ENCODE data around the gene RGPD4. TPM values are rescaled to one million over a fixed set of nuclear protein-coding genes. Genes with fewer than 3 reads are reported as not detected.

Gene RGPD4
- total and polyA plus RNA-seq, 2 donors (not counting 1 experiment from before 2014, with no cell fraction given), result not detected

DNA sequence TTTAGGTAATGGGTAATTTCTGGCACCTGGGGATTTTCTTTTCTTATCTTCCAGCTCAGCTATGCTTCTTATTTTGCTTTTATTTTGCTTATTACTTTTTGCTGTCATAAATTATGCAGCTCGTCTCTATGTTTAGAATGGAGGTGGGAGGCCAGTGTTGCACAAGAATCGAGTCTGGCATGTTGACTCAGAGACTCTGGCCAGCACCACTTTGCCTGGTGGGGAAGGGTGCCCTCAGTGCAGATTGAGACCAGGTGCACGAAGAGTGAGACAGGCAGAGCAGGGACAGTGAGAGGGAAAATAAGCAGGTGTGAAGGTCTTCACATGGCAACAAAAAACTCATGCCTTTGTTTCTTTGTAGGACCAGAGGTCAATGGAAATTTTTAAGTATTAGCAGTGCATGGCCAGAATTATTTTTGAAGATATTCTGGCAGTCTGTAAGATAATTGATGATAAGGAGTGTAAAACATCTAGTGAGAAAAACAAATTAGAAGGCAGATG lies 100.4 kb downstream of the RGPD4 start:
- H3K4me3 Mint-ChIP-seq, result no peak overlapping the region
- H3K9me3 ChIP-seq (ENCODE audit: control extremely low read depth in 1 of 3, control insufficient read depth in 2 of 3, insufficient read depth in 1 of 3, low read length in 2 of 3), result no peaks in the 10 kb centered on the region
- H3K27ac Mint-ChIP-seq, result no peak overlapping the region
- no peaks in the 10 kb centered on the region for H3K4me1 ChIP-seq (ENCODE audit: control insufficient read depth in 2 of 2, insufficient read depth in 2 of 2, low read length in 2 of 2)
- H3K9me3 Mint-ChIP-seq (ENCODE audit: insufficient read depth), result no peaks in the 10 kb centered on the region
- no peaks in the 10 kb centered on the region for H3K79me2 ChIP-seq (ENCODE audit: control insufficient read depth, insufficient read depth, low read length)
- no peaks in the 10 kb centered on the region for H3K36me3 ChIP-seq (replicated peaks in 1 of 2; ENCODE audit: control extremely low read depth in 1 of 2, control insufficient read depth in 1 of 2, extremely low read depth in 1 of 2, insufficient read depth in 2 of 2, low read length in 1 of 2)
- no peak overlapping the region for H3K9ac ChIP-seq (ENCODE audit: low read length)
- H3K4me2 ChIP-seq (replicated peaks; ENCODE audit: low read depth, low read length, poor library complexity, severe bottlenecking), result no peak overlapping the region
- TF ChIP-seq EZH2 (IDR thresholded peaks at IDR 0.05; ENCODE audit: borderline replicate concordance, insufficient read depth, low read depth, low read length, poor library complexity, severe bottlenecking) (no peak), CTCF (IDR thresholded peaks at IDR 0.05) (no peak)
- POLR2A ChIA-PET, result no interaction called here
- no peaks in the 10 kb centered on the region for H3K4me1 Mint-ChIP-seq
- no peaks in the 10 kb centered on the region for H3K27me3 Mint-ChIP-seq
- no peak overlapping the region for H3K4me3 ChIP-seq (ENCODE audit: control extremely low read depth in 1 of 5, extremely low read depth in 1 of 5, insufficient read depth in 1 of 5, low read depth in 2 of 5, low read length in 4 of 5)
- no peaks in the 10 kb centered on the region for H3K27me3 ChIP-seq (replicated peaks in 1 of 4; ENCODE audit: control extremely low read depth in 1 of 4, control insufficient read depth in 3 of 4, insufficient read depth in 4 of 4, low read length in 3 of 4)
- intact Hi-C loops (cut with micrococcal nuclease), result no loop called here
- ATAC-seq (ENCODE audit: low read depth), result no peak
- 74% methylated on average over 3 of the region's 3 CpGs for WGBS (ENCODE audit: insufficient coverage)
- H3K27ac ChIP-seq (ENCODE audit: low read length in 2 of 2), result no peak overlapping the region
- no peak for DNase-seq
- CTCF ChIA-PET, result no interaction called here
- H2AFZ ChIP-seq (ENCODE audit: insufficient read depth, low read depth, low read length, poor library complexity, severe bottlenecking), result no peak overlapping the region
- no peaks in the 10 kb centered on the region for H4K20me1 ChIP-seq (ENCODE audit: control insufficient read depth, insufficient read depth, low read length, poor library complexity, severe bottlenecking)

DNA sequence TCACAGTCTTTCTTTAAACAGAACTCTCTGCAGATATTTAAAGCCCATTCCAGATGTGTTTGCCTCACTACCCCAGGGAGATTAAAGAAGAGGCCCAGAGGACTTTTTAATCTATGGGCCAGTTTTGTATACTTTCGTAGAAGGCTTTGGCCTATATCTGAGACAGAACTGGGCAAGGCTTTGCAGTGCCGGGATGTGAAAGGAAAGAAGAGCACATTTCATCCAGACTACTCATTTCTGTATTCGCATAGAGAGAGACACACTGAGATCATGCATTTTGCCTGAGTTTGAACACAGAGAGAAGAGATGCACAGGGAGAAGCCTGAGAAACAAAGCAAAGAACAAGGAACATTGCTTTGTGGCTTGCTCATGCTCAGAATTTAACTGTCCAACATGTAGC lies 104.7 kb downstream of the RGPD4 start:
- CTCF ChIA-PET, result no interaction called here
- no peak for ATAC-seq (ENCODE audit: low read depth)

More for the DNA sequence above, 104.7 kb downstream of the RGPD4 start:
- no peak overlapping the region for H3K4me3 ChIP-seq (ENCODE audit: control extremely low read depth in 1 of 5, extremely low read depth in 1 of 5, insufficient read depth in 1 of 5, low read depth in 2 of 5, low read length in 4 of 5)
- no peaks in the 10 kb centered on the region for H3K79me2 ChIP-seq (ENCODE audit: control insufficient read depth, insufficient read depth, low read length)
- no peaks in the 10 kb centered on the region for H3K36me3 ChIP-seq (replicated peaks in 1 of 2; ENCODE audit: control extremely low read depth in 1 of 2, control insufficient read depth in 1 of 2, extremely low read depth in 1 of 2, insufficient read depth in 2 of 2, low read length in 1 of 2)
- no peaks in the 10 kb centered on the region for H3K9me3 ChIP-seq (ENCODE audit: control extremely low read depth in 1 of 3, control insufficient read depth in 2 of 3, insufficient read depth in 1 of 3, low read length in 2 of 3)
- H3K4me1 ChIP-seq (ENCODE audit: control insufficient read depth in 2 of 2, insufficient read depth in 2 of 2, low read length in 2 of 2), result no peaks in the 10 kb centered on the region
- no peak overlapping the region for H2AFZ ChIP-seq (ENCODE audit: insufficient read depth, low read depth, low read length, poor library complexity, severe bottlenecking)
- intact Hi-C loops (cut with micrococcal nuclease), result no loop called here
- DNase-seq, result no peak
- Mint-ChIP-seq H3K27ac (no peak overlapping the region), H3K27me3 (no peaks in the 10 kb centered on the region), H3K4me1 (no peaks in the 10 kb centered on the region), H3K9me3 (ENCODE audit: insufficient read depth) (no peaks in the 10 kb centered on the region), H3K4me3 (no peak overlapping the region)
- WGBS (ENCODE audit: insufficient coverage), result 92% methylated on average over 3 of the region's 3 CpGs
- no peak overlapping the region for H3K9ac ChIP-seq (ENCODE audit: low read length)
- POLR2A ChIA-PET, result no interaction called here
- H4K20me1 ChIP-seq (ENCODE audit: control insufficient read depth, insufficient read depth, low read length, poor library complexity, severe bottlenecking), result no peaks in the 10 kb centered on the region
- no peaks in the 10 kb centered on the region for H3K27me3 ChIP-seq (replicated peaks in 1 of 4; ENCODE audit: control extremely low read depth in 1 of 4, control insufficient read depth in 3 of 4, insufficient read depth in 4 of 4, low read length in 3 of 4)
- TF ChIP-seq EZH2 (IDR thresholded peaks at IDR 0.05; ENCODE audit: borderline replicate concordance, insufficient read depth, low read depth, low read length, poor library complexity, severe bottlenecking), result no peak
- TF ChIP-seq CTCF (IDR thresholded peaks at IDR 0.05), result no peak
- H3K4me2 ChIP-seq (replicated peaks; ENCODE audit: low read depth, low read length, poor library complexity, severe bottlenecking), result no peak overlapping the region
- H3K27ac ChIP-seq (ENCODE audit: low read length in 2 of 2), result no peak overlapping the region
